Inflammatory macrophage (primary cell): ENCODE results near the gene GRB14.
"Not testable (repeated sequence)": the region's sequence is repeated elsewhere in the genome, so short reads cannot be mapped to it uniquely, and the experiment has no call there.

Experiments used
- DNase-seq, 2 donors: peaks; one replicate each; pipeline ENCODE4 v3.0.0-alpha.2; 2020 to 2022

Gene GRB14

GRCh38 chr2:164554487-164554886, 66.8 kb downstream of the GRB14 start:
- DNase-seq, result no peak

- no peak for DNase-seq
These were observed 69.8 kb downstream of the GRB14 start for GRCh38 chr2:164551519-164551918.

GRCh38 chr2:164549705-164550104, 71.6 kb downstream of the GRB14 start:
- DNase-seq, result not testable (repeated sequence)

GRCh38 chr2:164545484-164545883, 75.8 kb downstream of the GRB14 start:
- no peak for DNase-seq

GRCh38 chr2:164542581-164543021, 78.7 kb downstream of the GRB14 start:
- DNase-seq, result no peak

GRCh38 chr2:164538240-164538866, 82.9 kb downstream of the GRB14 start:
- DNase-seq, result peak; percentile 20 to 36

GRCh38 chr2:164535280-164536025, 85.8 kb downstream of the GRB14 start:
- DNase-seq, result no peak

GRCh38 chr2:164530464-164530863, 90.8 kb downstream of the GRB14 start:
- no peak for DNase-seq

- no peak for DNase-seq
These were observed 97.6 kb downstream of the GRB14 start for GRCh38 chr2:164523726-164524125.

GRCh38 chr2:164523009-164523408, 98.3 kb downstream of the GRB14 start:
- DNase-seq, result no peak

- DNase-seq, result no peak
These were observed 98.7 kb downstream of the GRB14 start for GRCh38 chr2:164522561-164522981.

GRCh38 chr2:164515734-164516133, 105.5 kb downstream of the GRB14 start:
- no peak for DNase-seq

GRCh38 chr2:164515030-164515429, 106.3 kb downstream of the GRB14 start:
- no peak for DNase-seq

GRCh38 chr2:164514491-164514890, 106.8 kb downstream of the GRB14 start:
- DNase-seq, result no peak

- no peak for DNase-seq
These were observed 108.4 kb downstream of the GRB14 start for GRCh38 chr2:164512871-164513270.

GRCh38 chr2:164511738-164512137, 109.5 kb downstream of the GRB14 start:
- DNase-seq, result no peak

- DNase-seq, result no peak
These were observed 110.4 kb downstream of the GRB14 start for GRCh38 chr2:164510895-164511294.

GRCh38 chr2:164509137-164509877, 112.0 kb downstream of the GRB14 start:
- DNase-seq, result no peak

GRCh38 chr2:164504253-164504652, 117.0 kb downstream of the GRB14 start:
- no peak for DNase-seq

- no peak for DNase-seq
These were observed 122.4 kb downstream of the GRB14 start for GRCh38 chr2:164498836-164499235.

- no peak for DNase-seq
These were observed 124.4 kb downstream of the GRB14 start for GRCh38 chr2:164496881-164497280.

- DNase-seq, result no peak
These were observed 124.9 kb downstream of the GRB14 start for GRCh38 chr2:164496421-164496820.

GRCh38 chr2:164495491-164496223, 125.6 kb downstream of the GRB14 start:
- DNase-seq, result no peak
